HEK293 (cell line): ENCODE data around the gene CTBP2.
A peak's percentile ranks its signal among the peaks of the same experiment; 100 is the strongest.

ENCODE experiments used
- CTCF ChIA-PET: fragments of 350-600 bp; formaldehyde crosslinking; extraction: SDS; loops from one replicate; lab custom pipeline; 2021; ENCODE audit warnings: antibody characterized with exemption; lab: Yijun Ruan, JAX
- POLR2A ChIA-PET: fragments of 300-600 bp; formaldehyde crosslinking; extraction: SDS; loops from one replicate; lab custom pipeline; 2020; ENCODE audit warnings: antibody characterized with exemption, inconsistent platforms; lab: Yijun Ruan, JAX
- H3K27ac ChIP-seq: fragments of 200-500 bp; sonication (Bioruptor generic); 2 replicates; pipeline ENCODE4 v1.5.1; 2014; ENCODE audit warnings: low read depth, low read length, control low read depth, inconsistent platforms; ENCODE audit errors: extremely low read depth
- H3K36me3 ChIP-seq, 2 experiments: fragments of 200-500 bp in 1 of 2; sonication (Bioruptor generic) in 1 of 2; 1 replicate in 1 of 2; 2 replicates in 1 of 2; pipeline ENCODE4 v1.5.1; 2014 to 2017; ENCODE audit warnings: inconsistent platforms in 2 of 2, low read length in 2 of 2; ENCODE audit not compliant: control insufficient read depth in 2 of 2, insufficient read depth in 1 of 2
- H3K4me1 ChIP-seq: fragments of 200-500 bp; sonication (Bioruptor generic); 2 replicates; pipeline ENCODE4 v1.5.1; 2014; ENCODE audit warnings: mild to moderate bottlenecking, low read length, inconsistent platforms; ENCODE audit not compliant: control insufficient read depth, insufficient read depth
- H3K4me3 ChIP-seq: 2 replicates; pipeline ENCODE4 v1.5.1; 2011; ENCODE audit warnings: low read depth, mild to moderate bottlenecking, control low read depth, low read length, moderate library complexity
- H3K9me3 ChIP-seq: fragments of 200-500 bp; sonication (Bioruptor generic); 2 replicates; pipeline ENCODE4 v1.5.1; 2014; ENCODE audit warnings: low read depth, low read length, inconsistent platforms; ENCODE audit not compliant: control insufficient read depth, insufficient read depth
- HOXA7 ChIP-seq: sonication (generic); formaldehyde crosslinking; IDR thresholded peaks from 2 replicates; pipeline ENCODE4 v1.8.1; 2022; ENCODE audit warnings: missing genetic modification reagents, borderline replicate concordance
- KLF7 ChIP-seq: fragments of 450-650 bp; formaldehyde crosslinking; IDR thresholded peaks from 2 replicates; pipeline ENCODE4 v1.5.1; 2016; ENCODE audit warnings: missing biosample characterization, missing genetic modification characterization, borderline replicate concordance
- KLF9 ChIP-seq: fragments of 450-650 bp; formaldehyde crosslinking; IDR thresholded peaks from 2 replicates; pipeline ENCODE4 v1.5.1; 2016; ENCODE audit warnings: missing biosample characterization, missing genetic modification characterization, low read depth
- OVOL3 ChIP-seq: fragments of 450-650 bp; formaldehyde crosslinking; IDR thresholded peaks from 2 replicates; pipeline ENCODE4 v1.5.1; 2016; ENCODE audit warnings: missing biosample characterization, missing genetic modification characterization
- SCRT2 ChIP-seq: fragments of 450-650 bp; formaldehyde crosslinking; IDR thresholded peaks from 2 replicates; pipeline ENCODE4 v1.5.1; 2016; ENCODE audit warnings: missing biosample characterization, missing genetic modification characterization
- SP3 ChIP-seq: fragments of 450-650 bp; formaldehyde crosslinking; IDR thresholded peaks from 2 replicates; pipeline ENCODE4 v1.5.1; 2016; ENCODE audit warnings: missing biosample characterization, missing genetic modification characterization
- ZBTB1 ChIP-seq: fragments of 450-650 bp; formaldehyde crosslinking; IDR thresholded peaks from 2 replicates; pipeline ENCODE4 v1.5.1; 2016; ENCODE audit warnings: missing biosample characterization, missing genetic modification characterization
- ZBTB17 ChIP-seq: fragments of 450-650 bp; formaldehyde crosslinking; IDR thresholded peaks from 2 replicates; pipeline ENCODE4 v1.5.1; 2016; ENCODE audit warnings: missing biosample characterization, missing genetic modification characterization
- ZFP3 ChIP-seq: fragments of 450-650 bp; formaldehyde crosslinking; IDR thresholded peaks from 2 replicates; pipeline ENCODE4 v1.5.1; 2016; ENCODE audit warnings: low read depth, missing biosample characterization, missing genetic modification characterization
- ZFP69B ChIP-seq: fragments of 450-650 bp; formaldehyde crosslinking; IDR thresholded peaks from 2 replicates; pipeline ENCODE4 v1.5.1; 2016; ENCODE audit warnings: missing biosample characterization, missing genetic modification characterization
- ZNF10 ChIP-seq: fragments of 450-650 bp; formaldehyde crosslinking; IDR thresholded peaks from 2 replicates; pipeline ENCODE4 v1.5.1; 2017; ENCODE audit warnings: missing biosample characterization, missing genetic modification characterization
- ZNF146 ChIP-seq: fragments of 450-650 bp; formaldehyde crosslinking; IDR thresholded peaks from 2 replicates; pipeline ENCODE4 v1.5.1; 2016; ENCODE audit warnings: missing biosample characterization, missing genetic modification characterization
- ZNF174 ChIP-seq: fragments of 450-650 bp; formaldehyde crosslinking; IDR thresholded peaks from 2 replicates; pipeline ENCODE4 v1.5.0; 2017; ENCODE audit warnings: missing biosample characterization, mild to moderate bottlenecking, missing genetic modification characterization
- ZNF223 ChIP-seq: fragments of 450-650 bp; formaldehyde crosslinking; IDR thresholded peaks from 2 replicates; pipeline ENCODE4 v1.5.1; 2016; ENCODE audit warnings: missing biosample characterization, missing genetic modification characterization
- ZNF350 ChIP-seq: fragments of 450-650 bp; formaldehyde crosslinking; IDR thresholded peaks from 2 replicates; pipeline ENCODE4 v1.5.0; 2017; ENCODE audit warnings: missing biosample characterization, mild to moderate bottlenecking, missing genetic modification characterization
- ZNF404 ChIP-seq: fragments of 450-650 bp; formaldehyde crosslinking; IDR thresholded peaks from 2 replicates; pipeline ENCODE4 v1.5.1; 2017; ENCODE audit warnings: missing biosample characterization, missing genetic modification characterization
- ZNF501 ChIP-seq: fragments of 450-650 bp; formaldehyde crosslinking; IDR thresholded peaks from 2 replicates; pipeline ENCODE4 v1.5.1; 2016; ENCODE audit warnings: missing biosample characterization, missing genetic modification characterization
- ZNF571 ChIP-seq: fragments of 450-650 bp; formaldehyde crosslinking; IDR thresholded peaks from 2 replicates; pipeline ENCODE4 v1.5.0; 2017; ENCODE audit warnings: missing biosample characterization, missing genetic modification characterization
- ZNF596 ChIP-seq: fragments of 450-650 bp; IDR thresholded peaks from 2 replicates; pipeline ENCODE4 v1.5.0; 2018; ENCODE audit warnings: missing biosample characterization, mild to moderate bottlenecking, missing genetic modification characterization, moderate library complexity
- ZNF692 ChIP-seq: fragments of 450-650 bp; formaldehyde crosslinking; IDR thresholded peaks from 2 replicates; pipeline ENCODE4 v1.5.1; 2016; ENCODE audit warnings: missing biosample characterization, missing genetic modification characterization
- ZNF701 ChIP-seq: fragments of 450-650 bp; formaldehyde crosslinking; IDR thresholded peaks from 2 replicates; pipeline ENCODE4 v1.5.1; 2016; ENCODE audit warnings: missing biosample characterization, missing genetic modification characterization
- ZNF707 ChIP-seq: fragments of 450-650 bp; formaldehyde crosslinking; IDR thresholded peaks from 2 replicates; pipeline ENCODE4 v1.5.1; 2016; ENCODE audit warnings: missing biosample characterization, missing genetic modification characterization
- ZNF76 ChIP-seq: fragments of 450-650 bp; formaldehyde crosslinking; IDR thresholded peaks from 2 replicates; pipeline ENCODE4; 2016; ENCODE audit warnings: low read depth, missing biosample characterization, missing genetic modification characterization, borderline replicate concordance
- ZNF777 ChIP-seq: fragments of 450-650 bp; formaldehyde crosslinking; IDR thresholded peaks from 2 replicates; pipeline ENCODE4 v1.5.1; 2017; ENCODE audit warnings: missing biosample characterization, missing genetic modification characterization, borderline replicate concordance
- ZNF792 ChIP-seq: fragments of 450-650 bp; formaldehyde crosslinking; IDR thresholded peaks from 2 replicates; pipeline ENCODE4 v1.5.1; 2016; ENCODE audit warnings: missing biosample characterization, missing genetic modification characterization
- ZSCAN16 ChIP-seq: fragments of 450-650 bp; formaldehyde crosslinking; IDR thresholded peaks from 2 replicates; pipeline ENCODE4 v1.5.1; 2016; ENCODE audit warnings: missing biosample characterization, missing genetic modification characterization
- ZSCAN18 ChIP-seq: fragments of 450-650 bp; formaldehyde crosslinking; IDR thresholded peaks from 2 replicates; pipeline ENCODE4 v1.5.1; 2016; ENCODE audit warnings: missing biosample characterization, missing genetic modification characterization
- TF ChIP-seq, protein P1 (sequence below): fragments of 450-650 bp; formaldehyde crosslinking; IDR thresholded peaks from 2 replicates; pipeline ENCODE4 v1.5.1; 2017; ENCODE audit warnings: missing biosample characterization, missing genetic modification characterization
- TF ChIP-seq, protein P2 (sequence below): fragments of 450-650 bp; formaldehyde crosslinking; IDR thresholded peaks from 2 replicates; pipeline ENCODE4 v1.5.1; 2016; ENCODE audit warnings: missing biosample characterization, missing genetic modification characterization

CTBP2 gene

GRCh38 chr10:125049216-125049881, 111.0 kb downstream of the CTBP2 start:
- H3K36me3 ChIP-seq = no peaks in the 10 kb centered on the region
- H3K4me3 ChIP-seq = no peak overlapping the region
- ChIA-PET CTCF (interaction anchor here (2.5 kb wide), 1 partner anchor 14 kb away, joined by 26 read pairs; no protein-coding TSS in a partner anchor), POLR2A (no interaction called here)
- no peaks in the 10 kb centered on the region for H3K9me3 ChIP-seq
- H3K27ac ChIP-seq = no peak overlapping the region
- H3K4me1 ChIP-seq = peaks cover 7% of the 10 kb centered on the region; the same call in 1 of the 2 replicates
- TF ChIP-seq ZFP69B (peak; percentile 44; the same call in 1 of the 2 replicates), ZNF692 (tag by site-specific recombination) (peak; percentile 63), SP3 (tag by site-specific recombination) (no peak)

DNA sequence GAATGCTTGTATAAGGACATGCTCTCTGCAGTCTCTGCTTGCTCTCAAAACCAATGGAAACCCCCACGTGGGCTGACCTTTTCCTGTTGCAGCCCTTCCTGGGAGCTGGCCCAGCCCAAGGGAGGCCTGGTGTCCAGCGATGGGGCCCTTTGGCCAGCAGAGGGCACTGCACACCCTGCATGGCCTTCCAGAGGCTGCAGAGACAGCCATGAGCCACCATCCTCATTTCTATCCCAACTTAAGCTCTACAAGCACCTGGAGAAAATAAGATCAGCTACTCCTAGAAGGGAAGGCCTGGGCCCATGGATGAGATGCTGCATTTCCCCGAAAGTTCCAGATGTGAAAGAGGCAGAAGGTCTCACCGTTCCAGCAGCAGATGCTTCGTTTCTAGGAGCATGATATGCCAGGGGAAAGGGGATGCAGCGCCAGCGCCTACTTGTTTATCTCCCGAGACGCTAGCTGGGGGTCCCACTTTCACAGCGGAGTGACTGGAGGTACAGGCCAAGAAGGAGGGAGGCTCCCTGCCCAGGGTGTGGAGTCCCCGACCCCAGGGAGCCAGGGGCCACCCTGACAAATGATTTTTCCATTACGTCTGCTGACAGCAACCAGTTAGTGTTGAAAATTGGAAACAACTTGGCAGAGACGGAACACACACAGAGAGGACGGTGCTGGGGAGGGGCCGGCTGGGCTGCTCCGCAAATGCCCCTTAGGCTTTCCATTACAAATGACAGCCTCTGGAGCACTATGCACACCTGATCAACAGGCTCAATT, 112.1 kb downstream of the CTBP2 start:
- ChIA-PET CTCF (interaction anchor here (0.5 to 2.5 kb wide), 45 partner anchors 8 to 652 kb away, joined by 3 to 26 read pairs (median 4); no protein-coding TSS in a partner anchor), POLR2A (interaction anchor here (1.4 kb wide), 1 partner anchor 113 kb away, joined by 6 read pairs; the partner anchor contains the start of gene CTBP2)
- peaks cover 7% of the 10 kb centered on the region; the same call in 1 of the 2 replicates for H3K4me1 ChIP-seq
- H3K36me3 ChIP-seq = peaks cover 0 to 3% of the 10 kb centered on the region in 2 experiments; a peak in 1 of 3 replicates
- H3K27ac ChIP-seq = no peak overlapping the region
- H3K4me3 ChIP-seq = no peak overlapping the region
- H3K9me3 ChIP-seq = no peaks in the 10 kb centered on the region
- no peak for TF ChIP-seq ZNF571 (tag by site-specific recombination)
- TF ChIP-seq ZNF10 (tag by site-specific recombination) = no peak
- TF ChIP-seq, protein P1, sequence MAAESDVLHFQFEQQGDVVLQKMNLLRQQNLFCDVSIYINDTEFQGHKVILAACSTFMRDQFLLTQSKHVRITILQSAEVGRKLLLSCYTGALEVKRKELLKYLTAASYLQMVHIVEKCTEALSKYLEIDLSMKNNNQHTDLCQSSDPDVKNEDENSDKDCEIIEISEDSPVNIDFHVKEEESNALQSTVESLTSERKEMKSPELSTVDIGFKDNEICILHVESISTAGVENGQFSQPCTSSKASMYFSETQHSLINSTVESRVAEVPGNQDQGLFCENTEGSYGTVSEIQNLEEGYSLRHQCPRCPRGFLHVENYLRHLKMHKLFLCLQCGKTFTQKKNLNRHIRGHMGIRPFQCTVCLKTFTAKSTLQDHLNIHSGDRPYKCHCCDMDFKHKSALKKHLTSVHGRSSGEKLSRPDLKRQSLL (tag by site-specific recombination) = no peak
- TF ChIP-seq ZNF174 (tag by site-specific recombination) = no peak
- 0 out of 2 replicates have a peak, but pooled peaks have one; percentile 25 for TF ChIP-seq ZNF76
- no peak for TF ChIP-seq ZNF707 (tag by site-specific recombination)
- TF ChIP-seq HOXA7 (CRISPR knock-in tag) = no peak
- TF ChIP-seq ZNF701 = no peak
- no peak for TF ChIP-seq ZNF792
- no peak for TF ChIP-seq ZNF223 (tag by site-specific recombination)
- TF ChIP-seq OVOL3 (tag by site-specific recombination) = no peak
- peak; percentile 29; the same call in 1 of the 2 replicates for TF ChIP-seq SCRT2 (tag by site-specific recombination)
- no peak for TF ChIP-seq ZSCAN18 (tag by site-specific recombination)
- TF ChIP-seq ZNF146 (tag by site-specific recombination) = 0 out of 2 replicates have a peak, but pooled peaks have one; percentile 47
- no peak for TF ChIP-seq ZFP3 (tag by site-specific recombination)
- no peak for TF ChIP-seq ZBTB17
- no peak for TF ChIP-seq ZNF596 (tag by site-specific recombination)
- TF ChIP-seq ZNF777 = no peak
- no peak for TF ChIP-seq KLF9 (tag by site-specific recombination)
- no peak for TF ChIP-seq KLF7
- TF ChIP-seq, protein P2, sequence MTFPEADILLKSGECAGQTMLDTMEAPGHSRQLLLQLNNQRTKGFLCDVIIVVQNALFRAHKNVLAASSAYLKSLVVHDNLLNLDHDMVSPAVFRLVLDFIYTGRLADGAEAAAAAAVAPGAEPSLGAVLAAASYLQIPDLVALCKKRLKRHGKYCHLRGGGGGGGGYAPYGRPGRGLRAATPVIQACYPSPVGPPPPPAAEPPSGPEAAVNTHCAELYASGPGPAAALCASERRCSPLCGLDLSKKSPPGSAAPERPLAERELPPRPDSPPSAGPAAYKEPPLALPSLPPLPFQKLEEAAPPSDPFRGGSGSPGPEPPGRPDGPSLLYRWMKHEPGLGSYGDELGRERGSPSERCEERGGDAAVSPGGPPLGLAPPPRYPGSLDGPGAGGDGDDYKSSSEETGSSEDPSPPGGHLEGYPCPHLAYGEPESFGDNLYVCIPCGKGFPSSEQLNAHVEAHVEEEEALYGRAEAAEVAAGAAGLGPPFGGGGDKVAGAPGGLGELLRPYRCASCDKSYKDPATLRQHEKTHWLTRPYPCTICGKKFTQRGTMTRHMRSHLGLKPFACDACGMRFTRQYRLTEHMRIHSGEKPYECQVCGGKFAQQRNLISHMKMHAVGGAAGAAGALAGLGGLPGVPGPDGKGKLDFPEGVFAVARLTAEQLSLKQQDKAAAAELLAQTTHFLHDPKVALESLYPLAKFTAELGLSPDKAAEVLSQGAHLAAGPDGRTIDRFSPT (tag by site-specific recombination) = no peak
- no peak for TF ChIP-seq ZNF404
- no peak for TF ChIP-seq ZNF350 (tag by site-specific recombination)
- no peak for TF ChIP-seq ZSCAN16
- no peak for TF ChIP-seq ZNF501
- TF ChIP-seq ZBTB1 (tag by site-specific recombination) = no peak
